HEK293 (cell line): ENCODE measurements around the gene PDLIM1.

Experiments used
- CTCF ChIP-seq: fragments of 450-650 bp; formaldehyde crosslinking; IDR thresholded peaks from 2 replicates; pipeline ENCODE4 v1.5.1; 2016; ENCODE audit warnings: missing biosample characterization, missing genetic modification characterization
- ELK4 ChIP-seq: IDR thresholded peaks from 2 replicates; pipeline ENCODE4 v1.6.1; 2011; ENCODE audit warnings: mild to moderate bottlenecking, low read depth, low read length, borderline replicate concordance
- HOXD13 ChIP-seq: sonication (generic); formaldehyde crosslinking; IDR thresholded peaks from 2 replicates; pipeline ENCODE4 v1.8.0; 2022; ENCODE audit warnings: missing genetic modification reagents, borderline replicate concordance
- MEIS1 ChIP-seq: sonication (generic); formaldehyde crosslinking; IDR thresholded peaks from 2 replicates; pipeline ENCODE4 v1.8.1; 2022; ENCODE audit warnings: missing genetic modification reagents, mild to moderate bottlenecking, borderline replicate concordance
- MZF1 ChIP-seq: fragments of 450-650 bp; formaldehyde crosslinking; IDR thresholded peaks from 2 replicates; pipeline ENCODE4 v1.5.1; 2017; ENCODE audit warnings: missing biosample characterization, missing genetic modification characterization, borderline replicate concordance
- OSR2 ChIP-seq: fragments of 450-650 bp; formaldehyde crosslinking; IDR thresholded peaks from 2 replicates; pipeline ENCODE4 v1.5.1; 2016; ENCODE audit warnings: missing biosample characterization, missing genetic modification characterization
- SALL2 ChIP-seq: fragments of 450-650 bp; formaldehyde crosslinking; IDR thresholded peaks from 2 replicates; pipeline ENCODE4 v1.5.0; 2017; ENCODE audit warnings: missing biosample characterization, mild to moderate bottlenecking, missing genetic modification characterization, borderline replicate concordance
- YY2 ChIP-seq: fragments of 450-650 bp; formaldehyde crosslinking; IDR thresholded peaks from 2 replicates; pipeline ENCODE4 v1.5.1; 2016; ENCODE audit warnings: missing biosample characterization, missing genetic modification characterization
- ZBTB17 ChIP-seq: fragments of 450-650 bp; formaldehyde crosslinking; IDR thresholded peaks from 2 replicates; pipeline ENCODE4 v1.5.1; 2016; ENCODE audit warnings: missing biosample characterization, missing genetic modification characterization
- ZBTB49 ChIP-seq: fragments of 450-650 bp; formaldehyde crosslinking; IDR thresholded peaks from 2 replicates; pipeline ENCODE4 v1.5.1; 2016; ENCODE audit warnings: missing biosample characterization, missing genetic modification characterization, low read depth
- ZBTB8A ChIP-seq: fragments of 450-650 bp; formaldehyde crosslinking; IDR thresholded peaks from 2 replicates; pipeline ENCODE4 v1.5.1; 2016; ENCODE audit warnings: missing biosample characterization, missing genetic modification characterization
- ZNF114 ChIP-seq: fragments of 450-650 bp; formaldehyde crosslinking; IDR thresholded peaks from 2 replicates; pipeline ENCODE4 v1.5.0; 2017; ENCODE audit warnings: missing biosample characterization, missing genetic modification characterization
- ZNF18 ChIP-seq: fragments of 450-650 bp; formaldehyde crosslinking; IDR thresholded peaks from 2 replicates; pipeline ENCODE4 v1.5.1; 2016; ENCODE audit warnings: missing biosample characterization, missing genetic modification characterization
- ZNF214 ChIP-seq: fragments of 450-650 bp; formaldehyde crosslinking; IDR thresholded peaks from 2 replicates; pipeline ENCODE4 v1.5.1; 2017; ENCODE audit warnings: missing biosample characterization, mild to moderate bottlenecking, missing genetic modification characterization, borderline replicate concordance
- ZNF302 ChIP-seq: fragments of 450-650 bp; formaldehyde crosslinking; IDR thresholded peaks from 2 replicates; pipeline ENCODE4 v1.5.1; 2016; ENCODE audit warnings: missing biosample characterization, missing genetic modification characterization, low read depth
- ZNF324 ChIP-seq: fragments of 450-650 bp; formaldehyde crosslinking; IDR thresholded peaks from 2 replicates; pipeline ENCODE4 v1.5.1; 2016; ENCODE audit warnings: missing biosample characterization, missing genetic modification characterization
- ZNF341 ChIP-seq: fragments of 450-650 bp; formaldehyde crosslinking; IDR thresholded peaks from 2 replicates; pipeline ENCODE4; 2016; ENCODE audit warnings: low read depth, missing biosample characterization, missing genetic modification characterization
- ZNF362 ChIP-seq: fragments of 450-650 bp; formaldehyde crosslinking; IDR thresholded peaks from 2 replicates; pipeline ENCODE4 v1.5.1; 2016; ENCODE audit warnings: missing biosample characterization, missing genetic modification characterization
- ZNF433 ChIP-seq: fragments of 450-650 bp; formaldehyde crosslinking; IDR thresholded peaks from 2 replicates; pipeline ENCODE4 v1.5.1; 2016; ENCODE audit warnings: missing biosample characterization, missing genetic modification characterization, low read depth
- ZNF501 ChIP-seq: fragments of 450-650 bp; formaldehyde crosslinking; IDR thresholded peaks from 2 replicates; pipeline ENCODE4 v1.5.1; 2016; ENCODE audit warnings: missing biosample characterization, missing genetic modification characterization
- ZNF518A ChIP-seq: fragments of 450-650 bp; formaldehyde crosslinking; conservative IDR thresholded peaks from 2 replicates; pipeline ENCODE4 v1.5.1; 2016; ENCODE audit warnings: low read depth, missing biosample characterization, missing genetic modification characterization
- ZNF555 ChIP-seq: fragments of 450-650 bp; formaldehyde crosslinking; conservative IDR thresholded peaks from 2 replicates; pipeline ENCODE4 v1.5.1; 2017; ENCODE audit warnings: missing biosample characterization, mild to moderate bottlenecking, missing genetic modification characterization, inconsistent platforms
- ZNF626 ChIP-seq: fragments of 450-650 bp; sonication (Bioruptor Pico); formaldehyde crosslinking; IDR thresholded peaks from 2 replicates; pipeline ENCODE4 v1.5.1; 2018; ENCODE audit warnings: missing biosample characterization, missing genetic modification characterization, inconsistent platforms
- ZNF658 ChIP-seq: fragments of 450-650 bp; formaldehyde crosslinking; IDR thresholded peaks from 2 replicates; pipeline ENCODE4; 2016; ENCODE audit warnings: missing biosample characterization, missing genetic modification characterization
- ZNF660 ChIP-seq: fragments of 450-650 bp; IDR thresholded peaks from 2 replicates; pipeline ENCODE4 v1.5.1; 2018; ENCODE audit warnings: missing biosample characterization, mild to moderate bottlenecking, missing genetic modification characterization
- ZNF670 ChIP-seq: fragments of 450-650 bp; formaldehyde crosslinking; IDR thresholded peaks from 2 replicates; pipeline ENCODE4 v1.5.1; 2016; ENCODE audit warnings: missing biosample characterization, missing genetic modification characterization, low read depth
- ZSCAN4 ChIP-seq: fragments of 450-650 bp; formaldehyde crosslinking; IDR thresholded peaks from 2 replicates; pipeline ENCODE4 v1.5.1; 2017; ENCODE audit warnings: missing biosample characterization, missing genetic modification characterization

The PDLIM1 gene

GRCh38 chr10:95266674-95267095, 24.1 kb downstream of the PDLIM1 start (continued):
- TF ChIP-seq MZF1 (tag by site-specific recombination) (no peak), ZSCAN4 (tag by site-specific recombination) (no peak), HOXD13 (CRISPR knock-in tag) (no peak), ZNF626 (tag by site-specific recombination) (no peak), SALL2 (tag by site-specific recombination) (no peak), ZNF555 (tag by site-specific recombination) (no peak), MEIS1 (CRISPR knock-in tag) (no peak), ZBTB8A (tag by site-specific recombination) (no peak), ZNF658 (tag by site-specific recombination) (no peak), ZNF660 (tag by site-specific recombination) (peak; percentile 46; the same call in 1 of the 2 replicates), ZNF362 (tag by site-specific recombination) (no peak), ZNF302 (tag by site-specific recombination) (no peak), ZNF18 (no peak), CTCF (tag by site-specific recombination) (no peak), ZNF341 (no peak), ZNF518A (tag by site-specific recombination) (0 out of 2 replicates have a peak, but pooled peaks have one; percentile 22), ZNF433 (tag by site-specific recombination) (no peak), YY2 (tag by site-specific recombination) (no peak), ZNF214 (no peak), ZNF324 (tag by site-specific recombination) (no peak), OSR2 (tag by site-specific recombination) (no peak), ZBTB17 (tag by site-specific recombination) (peak; percentile 69; the same call in 1 of the 2 replicates), ZNF501 (tag by site-specific recombination) (no peak), ZNF670 (no peak), ELK4 (no peak), ZBTB49 (tag by site-specific recombination) (no peak), ZNF114 (tag by site-specific recombination) (no peak)
